SIG-M5 treated with dmso at 0.1 percent for 504 hours (cell line): ENCODE data around the gene PDE1A.
"Not testable (repeated sequence)": the region's sequence is repeated elsewhere in the genome, so short reads cannot be mapped to it uniquely, and the experiment has no call there.

ENCODE experiments used
- DNase-seq: peaks from one replicate; lab custom pipeline; 2025; ENCODE audit not compliant: unreplicated experiment; lab: John Stamatoyannopoulos, UW

PDE1A gene

GRCh38 chr2:182281276-182281675 lies 145.6 kb downstream of the PDE1A start:
- DNase-seq: no peak

GRCh38 chr2:182280118-182280517 lies 146.7 kb downstream of the PDE1A start:
- DNase-seq: no peak

DNA sequence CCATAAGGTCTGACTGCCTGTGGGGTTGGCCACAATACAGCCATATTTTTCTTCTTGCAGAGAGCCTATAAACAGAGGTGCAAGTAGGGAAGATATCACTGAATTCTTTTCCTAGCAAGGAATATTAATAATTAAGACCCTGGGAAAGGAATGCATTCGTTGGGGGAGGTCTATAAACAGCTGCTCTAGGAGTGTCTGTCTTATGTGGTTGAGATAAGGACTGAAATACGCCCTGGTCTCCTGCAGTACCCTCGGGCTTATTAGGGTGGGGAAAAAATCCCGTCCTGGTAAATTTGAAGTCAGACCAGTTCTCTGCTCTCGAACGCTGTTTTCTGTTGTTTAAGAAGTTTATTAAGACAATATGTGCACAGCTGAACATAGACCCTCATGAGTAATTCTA lies 150.2 kb downstream of the PDE1A start:
- not testable (repeated sequence) for DNase-seq

DNA sequence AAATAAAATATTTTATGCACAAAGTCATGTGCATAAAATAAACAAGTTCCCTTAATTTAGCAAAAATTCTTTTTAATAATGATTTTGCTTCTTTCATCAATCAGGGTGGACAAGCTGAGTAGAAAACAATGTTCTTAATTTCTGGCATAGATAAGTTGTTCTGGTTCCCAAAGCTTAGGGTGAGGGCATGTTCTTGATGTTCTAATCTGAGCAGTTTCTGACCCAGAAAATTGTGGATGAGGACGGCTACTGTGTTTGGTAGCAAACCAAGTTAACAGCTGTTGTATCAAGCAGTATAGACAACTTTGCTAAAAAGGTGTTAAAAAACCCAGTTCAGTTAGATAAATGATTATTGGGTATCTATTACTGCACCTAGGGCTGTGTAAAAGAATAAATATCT lies 158.9 kb downstream of the PDE1A start:
- no peak for DNase-seq

DNA sequence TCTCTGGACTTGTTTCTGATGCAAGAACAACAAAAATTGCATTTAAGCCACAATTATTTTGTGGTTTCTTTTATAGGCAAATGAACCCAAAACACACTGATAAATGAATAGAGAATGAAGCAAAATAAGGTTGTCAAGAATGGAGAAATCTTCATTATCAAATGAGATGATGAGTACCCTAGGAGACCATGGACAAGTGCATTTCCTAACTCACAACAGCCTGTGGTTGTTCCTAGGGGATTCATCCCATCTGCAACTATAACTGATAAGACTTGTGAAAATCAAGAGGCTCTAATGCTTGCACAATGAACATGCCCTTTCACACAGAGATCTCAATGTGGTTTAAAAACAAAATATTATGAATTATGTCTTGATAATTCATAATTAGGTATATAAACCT lies 159.9 kb downstream of the PDE1A start:
- DNase-seq: no peak

DNA sequence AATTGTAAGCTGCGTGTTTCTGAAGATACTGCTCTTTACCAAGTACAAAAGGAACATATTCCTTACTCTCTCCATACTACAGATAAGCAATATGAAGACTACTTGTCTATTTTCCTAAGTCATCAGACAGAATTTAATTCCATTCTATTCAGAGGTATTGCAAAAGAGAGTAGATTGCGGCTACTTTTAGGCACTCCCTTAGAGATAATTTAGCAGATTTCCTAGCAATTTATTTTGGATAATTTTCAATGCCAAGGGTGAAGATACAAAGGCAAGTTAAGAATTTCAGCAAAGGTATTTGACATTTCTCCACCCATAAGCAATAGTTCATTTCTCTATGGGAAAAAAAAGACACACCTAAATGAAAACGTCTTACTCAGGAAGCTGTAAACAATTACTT lies 161.1 kb downstream of the PDE1A start:
- DNase-seq: no peak

- DNase-seq: no peak
Observed at GRCh38 chr2:182261860-182262387, 164.9 kb downstream of the PDE1A start.

DNA sequence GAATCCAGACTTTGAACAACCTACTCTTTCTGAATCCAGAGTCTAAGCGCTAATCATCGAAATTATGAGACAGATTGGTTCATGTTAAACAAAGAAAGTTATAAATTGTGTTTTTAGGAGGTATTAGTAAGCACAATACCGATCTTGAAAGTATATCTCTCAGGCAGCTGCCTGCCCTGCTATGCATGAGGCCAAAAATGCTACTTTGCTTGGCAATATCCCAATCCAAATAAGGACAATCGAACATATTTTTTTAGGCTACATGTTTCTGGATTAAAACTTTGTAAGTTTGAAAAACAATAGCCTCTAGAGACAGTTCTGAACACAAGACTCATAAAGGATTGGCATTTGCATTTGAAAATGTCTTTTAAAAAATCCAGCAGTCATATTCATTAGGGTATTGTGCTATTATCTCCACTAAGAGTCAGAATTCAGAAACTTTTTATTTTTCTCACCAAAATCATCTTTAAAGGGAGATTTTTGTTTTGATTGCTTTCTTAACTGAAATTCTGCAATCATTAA lies 167.1 kb downstream of the PDE1A start:
- DNase-seq: no peak

GRCh38 chr2:182252534-182252933 lies 174.3 kb downstream of the PDE1A start:
- DNase-seq: no peak

- DNase-seq: no peak
Observed at GRCh38 chr2:182248898-182249297, 177.9 kb downstream of the PDE1A start.

GRCh38 chr2:182248362-182248761 lies 178.5 kb downstream of the PDE1A start:
- DNase-seq: no peak

- no peak for DNase-seq
Observed at GRCh38 chr2:182247831-182248230, 179.0 kb downstream of the PDE1A start.

- no peak for DNase-seq
Observed at GRCh38 chr2:182245963-182246362, 180.9 kb downstream of the PDE1A start.

GRCh38 chr2:182242609-182243008 lies 184.2 kb downstream of the PDE1A start:
- no peak for DNase-seq

DNA sequence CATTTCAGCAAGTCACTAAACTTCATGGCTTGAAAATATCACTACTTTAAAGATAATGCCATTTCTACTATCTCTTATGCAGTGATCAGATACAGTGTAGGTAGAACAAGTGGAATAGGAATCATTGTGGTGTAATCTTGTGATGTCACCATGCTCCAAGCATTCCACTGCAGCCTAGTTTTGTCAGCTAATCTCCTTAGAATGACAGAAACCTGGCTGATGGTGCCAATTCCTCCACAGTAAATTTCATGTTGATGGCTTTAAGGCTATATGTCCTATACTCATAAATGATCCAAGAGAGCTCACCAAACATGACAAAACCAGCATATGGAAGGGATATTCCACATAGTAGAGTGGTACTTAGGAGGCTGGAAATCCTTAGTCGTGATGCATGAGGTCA lies 184.9 kb downstream of the PDE1A start:
- DNase-seq: no peak

DNA sequence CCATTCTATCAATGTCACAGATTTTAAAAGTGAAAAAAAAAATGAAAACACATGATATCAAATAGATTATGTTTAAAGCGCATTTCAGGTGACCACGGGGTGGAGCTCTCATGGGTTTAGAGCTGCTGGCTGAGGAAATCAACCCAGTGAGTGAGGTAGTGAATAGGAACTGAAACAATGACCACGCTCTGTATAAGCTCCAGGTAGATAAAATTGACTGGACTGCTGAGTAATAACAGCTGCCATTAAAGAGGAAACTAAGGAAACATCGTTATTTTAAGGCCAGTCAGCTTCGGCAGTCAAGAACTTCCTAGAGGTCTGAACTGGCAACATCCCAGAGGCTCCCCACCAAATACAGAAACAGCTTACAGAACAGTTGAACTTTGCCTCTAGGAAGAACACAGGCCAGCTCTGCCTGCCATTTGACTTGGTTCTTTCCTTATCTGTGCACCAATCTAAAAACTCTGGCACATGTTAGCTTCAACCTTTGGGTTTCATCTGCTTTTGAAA lies 185.9 kb downstream of the PDE1A start:
- DNase-seq: peak; percentile 33

- no peak for DNase-seq
Observed at GRCh38 chr2:182230561-182230960, 196.3 kb downstream of the PDE1A start.

- no peak for DNase-seq
Observed at GRCh38 chr2:182229297-182229696, 197.5 kb downstream of the PDE1A start.

- no peak for DNase-seq
Observed at GRCh38 chr2:182228741-182229140, 198.1 kb downstream of the PDE1A start.

DNA sequence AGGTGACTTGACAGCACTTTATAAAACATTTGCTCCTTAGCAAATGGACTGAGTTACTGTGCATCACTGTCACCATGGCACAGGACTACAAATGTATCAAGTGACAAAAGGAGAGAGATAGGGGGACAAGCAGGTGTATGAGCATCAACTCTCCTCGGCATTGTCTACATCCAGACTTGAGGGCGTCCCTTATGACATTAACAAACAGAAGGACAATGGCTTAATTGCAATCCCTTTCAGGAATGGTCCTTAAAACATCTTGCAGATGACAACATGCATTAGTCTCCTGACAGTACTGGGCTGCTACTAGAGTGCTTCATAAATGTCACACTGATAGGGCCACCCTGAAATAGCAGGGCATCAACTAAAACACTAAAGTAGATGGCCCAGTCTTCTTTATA lies 198.8 kb downstream of the PDE1A start:
- no peak for DNase-seq

DNA sequence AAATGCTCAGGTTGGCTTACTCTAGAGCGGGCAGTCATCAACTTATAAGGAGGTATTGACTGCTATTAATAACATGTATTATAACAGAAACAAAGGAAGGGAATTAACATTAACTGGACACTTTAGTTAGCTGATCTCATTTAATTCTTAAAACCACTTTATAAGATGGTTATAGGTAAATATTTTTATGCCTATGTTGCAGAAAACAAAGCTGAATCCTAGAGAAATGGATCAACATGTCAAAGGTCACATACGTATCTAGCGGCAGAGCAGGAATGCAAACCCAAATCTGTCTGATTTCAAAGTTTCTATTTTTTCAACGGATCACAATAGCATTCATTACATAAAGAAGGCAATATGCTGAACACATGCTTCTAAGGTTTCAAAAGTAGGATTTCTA lies 200.0 kb downstream of the PDE1A start:
- no peak for DNase-seq

GRCh38 chr2:182224669-182225068 lies 202.2 kb downstream of the PDE1A start:
- no peak for DNase-seq

GRCh38 chr2:182220998-182221397 lies 205.8 kb downstream of the PDE1A start:
- no peak for DNase-seq
